HepG2 (cell line): ENCODE results near the gene KIAA1549.

Experiments used
- CTCF ChIP-seq: sonication (generic); formaldehyde crosslinking; IDR thresholded peaks from 2 replicates; pipeline ENCODE4 v1.5.0; 2020; ENCODE audit warnings: mild to moderate bottlenecking, missing genetic modification reagents, moderate library complexity
- FOXA1 ChIP-seq, 2 experiments: fragments of 450-650 bp in 1 of 2; sonication (generic) in 1 of 2; formaldehyde crosslinking in 1 of 2; IDR thresholded peaks; 2 replicates each; pipeline versions ENCODE4 v1.4.0 to v1.6.1; 2016 to 2020; ENCODE audit warnings: missing genetic modification reagents in 1 of 2
- JUNB ChIP-seq: sonication (generic); formaldehyde crosslinking; IDR thresholded peaks from 2 replicates; pipeline ENCODE4 v1.8.0; 2022; ENCODE audit warnings: missing genetic modification reagents, mild to moderate bottlenecking, borderline replicate concordance
- MAX ChIP-seq: IDR thresholded peaks from 2 replicates; pipeline ENCODE4 v1.6.1; 2012; ENCODE audit warnings: inconsistent platforms
- NFE2L1 ChIP-seq: sonication (generic); formaldehyde crosslinking; IDR thresholded peaks from 2 replicates; pipeline ENCODE4 v1.4.0; 2020; ENCODE audit warnings: missing genetic modification reagents, mild to moderate bottlenecking, borderline replicate concordance
- NFE2L2 ChIP-seq: fragments of 150-350 bp; IDR thresholded peaks from 2 replicates; pipeline ENCODE4 v1.6.1; 2014; ENCODE audit warnings: low read length
- NRL ChIP-seq: sonication (generic); formaldehyde crosslinking; IDR thresholded peaks from 2 replicates; pipeline ENCODE4 v1.5.0; 2020; ENCODE audit warnings: missing genetic modification reagents, mild to moderate bottlenecking, moderate library complexity, borderline replicate concordance
- STAG1 ChIP-seq: sonication (generic); formaldehyde crosslinking; IDR thresholded peaks from 2 replicates; pipeline ENCODE4 v1.4.0; 2020; ENCODE audit warnings: missing genetic modification reagents
- ZNF253 ChIP-seq: sonication (generic); formaldehyde crosslinking; IDR thresholded peaks from 2 replicates; pipeline ENCODE4 v1.8.0; 2022; ENCODE audit warnings: mild to moderate bottlenecking, missing genetic modification reagents, borderline replicate concordance
- ZNF431 ChIP-seq: sonication (generic); formaldehyde crosslinking; IDR thresholded peaks from 2 replicates; pipeline ENCODE4 v1.9.0; 2022; ENCODE audit warnings: missing genetic modification reagents, low read depth, mild to moderate bottlenecking, borderline replicate concordance
- ZNF749 ChIP-seq: sonication (generic); formaldehyde crosslinking; IDR thresholded peaks from 2 replicates; pipeline ENCODE4 v1.8.0; 2022; ENCODE audit warnings: mild to moderate bottlenecking, missing genetic modification reagents, moderate library complexity, borderline replicate concordance
- ZNF841 ChIP-seq: sonication (generic); formaldehyde crosslinking; IDR thresholded peaks from 2 replicates; pipeline ENCODE4 v1.8.1; 2023; ENCODE audit warnings: missing genetic modification reagents, borderline replicate concordance

GRCh38 chr7:138822867-138823535, 158.2 kb downstream of the KIAA1549 start:
- TF ChIP-seq ZNF253 (no peak), MAX (no peak), CTCF (CRISPR knock-in tag) (no peak), ZNF749 (CRISPR knock-in tag) (no peak), FOXA1 (IDR thresholded peaks at IDR 0.05) (no peak), FOXA1 (CRISPR knock-in tag; IDR thresholded peaks at IDR 0.05) (no peak), NFE2L2 (no peak), ZNF431 (CRISPR knock-in tag) (no peak), JUNB (CRISPR knock-in tag) (no peak), NRL (no peak), ZNF841 (no peak), NFE2L1 (CRISPR knock-in tag) (no peak), STAG1 (CRISPR knock-in tag) (no peak)
